NT2/D1 (cell line): ENCODE results near the gene NDOR1.
A peak's percentile ranks its signal among the peaks of the same experiment; 100 is the strongest.

Experiments
- DNase-seq: peaks from one replicate; pipeline ENCODE4 v3.0.0-alpha.2; 2011; ENCODE audit warnings: low read depth, low spot score
- H3K27me3 ChIP-seq: 2 replicates; pipeline ENCODE4 v1.6.0; 2011; ENCODE audit warnings: mild to moderate bottlenecking; ENCODE audit not compliant: insufficient read length, insufficient read depth
- H3K36me3 ChIP-seq: 2 replicates; pipeline ENCODE4 v1.6.1; 2011; ENCODE audit warnings: mild to moderate bottlenecking, low read length, mixed read lengths; ENCODE audit not compliant: insufficient read depth, insufficient read length
- H3K4me1 ChIP-seq: 2 replicates; pipeline ENCODE4 v1.5.1; 2011; ENCODE audit not compliant: insufficient read depth, insufficient read length
- H3K4me3 ChIP-seq: 2 replicates; pipeline ENCODE4 v1.5.1; 2011; ENCODE audit warnings: low read depth; ENCODE audit not compliant: insufficient read length
- H3K9ac ChIP-seq: 2 replicates; pipeline ENCODE4 v1.6.0; 2011; ENCODE audit warnings: low read depth; ENCODE audit not compliant: insufficient read length
- H3K9me3 ChIP-seq: 2 replicates; pipeline ENCODE4 v1.5.1; 2011; ENCODE audit warnings: mild to moderate bottlenecking, low read length; ENCODE audit not compliant: insufficient read depth
- SUZ12 ChIP-seq: IDR thresholded peaks from 2 replicates; pipeline ENCODE4 v1.6.1; 2011; ENCODE audit not compliant: insufficient read length, insufficient read depth; ENCODE audit errors: extremely low read depth
- YY1 ChIP-seq: IDR thresholded peaks from 2 replicates; pipeline ENCODE4 v1.6.1; 2011; ENCODE audit not compliant: insufficient read length, insufficient read depth
- ZNF274 ChIP-seq: IDR thresholded peaks from 2 replicates; pipeline ENCODE4 v1.6.1; 2011; ENCODE audit warnings: mild to moderate bottlenecking, low read depth, low read length

The NDOR1 gene

GRCh38 chr9:137188086-137188489 lies 17.4 kb upstream of the NDOR1 start:
- peak overlapping the region; percentile 95 for H3K4me3 ChIP-seq

DNA sequence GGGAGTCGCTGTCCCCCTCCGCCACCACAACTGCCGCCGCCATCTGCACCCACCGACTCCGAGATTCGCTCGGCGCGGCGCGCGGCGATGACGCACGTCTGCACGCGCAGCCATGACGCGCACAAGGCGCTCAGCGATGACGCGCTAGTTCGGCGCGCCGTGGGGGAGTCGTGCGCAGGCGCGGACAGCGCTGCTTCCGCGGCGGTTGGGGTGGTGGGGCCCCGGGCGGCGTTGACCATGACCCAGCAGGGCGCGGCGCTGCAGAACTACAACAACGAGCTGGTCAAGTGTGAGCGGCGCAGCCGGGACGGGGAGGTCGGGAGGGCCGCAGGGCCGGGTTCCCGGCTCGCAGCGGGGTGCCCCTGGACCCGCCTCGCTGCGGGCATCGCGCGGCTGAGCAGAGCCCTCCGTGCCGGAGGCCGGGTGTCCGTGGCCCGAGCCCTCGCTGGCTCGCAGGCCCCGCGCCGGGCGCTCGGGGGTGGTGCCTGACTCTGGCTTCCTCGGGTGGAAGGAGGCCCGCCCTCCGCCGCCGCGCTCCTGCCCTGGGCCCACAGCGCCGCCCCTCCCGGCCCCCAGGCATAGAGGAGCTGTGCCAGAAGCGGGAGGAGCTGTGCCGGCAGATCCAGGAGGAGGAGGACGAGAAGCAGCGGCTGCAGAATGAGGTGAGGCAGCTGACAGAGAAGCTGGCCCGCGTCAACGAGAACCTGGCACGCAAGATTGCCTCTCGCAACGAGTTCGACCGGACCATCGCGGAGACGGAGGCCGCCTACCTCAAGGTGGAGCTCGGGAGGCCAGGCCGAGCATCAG lies 16.8 kb upstream of the NDOR1 start, which contains the start of the genes ANAPC2 and SSNA1:
Gene ANAPC2, minus strand, starts transcription at position 71 of the 807 bp plus-strand sequence. Its CDS starts 28 bp downstream, at position 43.
Gene SSNA1, plus strand, starts transcription at position 187 of the 807 bp plus-strand sequence. Its CDS starts 51 bp downstream, at position 238.
- DNase-seq: peak; percentile 96
- Histone ChIP-seq H3K9me3 (no peaks in the 10 kb centered on the region), H3K27me3 (no peaks in the 10 kb centered on the region), H3K9ac (peak within 1 kb of the TSS; percentile 98), H3K36me3 (peaks cover 83% of the 10 kb centered on the region), H3K4me3 (peak within 1 kb of the TSS; percentile 95), H3K4me1 (peaks cover 26% of the 10 kb centered on the region)
- no peak for TF ChIP-seq ZNF274
- TF ChIP-seq YY1: peak; percentile 59
- no peak for TF ChIP-seq SUZ12

More at GRCh38 chr9:137188086-137188489, 17.4 kb upstream of the NDOR1 start:
- H3K27me3 ChIP-seq: no peaks in the 10 kb centered on the region
- peaks cover 23% of the 10 kb centered on the region for H3K4me1 ChIP-seq
- H3K9me3 ChIP-seq: no peaks in the 10 kb centered on the region
- peaks cover 84% of the 10 kb centered on the region for H3K36me3 ChIP-seq
- DNase-seq: no peak
- peak overlapping the region; percentile 98 for H3K9ac ChIP-seq
- no peak for TF ChIP-seq ZNF274
- no peak for TF ChIP-seq SUZ12

DNA sequence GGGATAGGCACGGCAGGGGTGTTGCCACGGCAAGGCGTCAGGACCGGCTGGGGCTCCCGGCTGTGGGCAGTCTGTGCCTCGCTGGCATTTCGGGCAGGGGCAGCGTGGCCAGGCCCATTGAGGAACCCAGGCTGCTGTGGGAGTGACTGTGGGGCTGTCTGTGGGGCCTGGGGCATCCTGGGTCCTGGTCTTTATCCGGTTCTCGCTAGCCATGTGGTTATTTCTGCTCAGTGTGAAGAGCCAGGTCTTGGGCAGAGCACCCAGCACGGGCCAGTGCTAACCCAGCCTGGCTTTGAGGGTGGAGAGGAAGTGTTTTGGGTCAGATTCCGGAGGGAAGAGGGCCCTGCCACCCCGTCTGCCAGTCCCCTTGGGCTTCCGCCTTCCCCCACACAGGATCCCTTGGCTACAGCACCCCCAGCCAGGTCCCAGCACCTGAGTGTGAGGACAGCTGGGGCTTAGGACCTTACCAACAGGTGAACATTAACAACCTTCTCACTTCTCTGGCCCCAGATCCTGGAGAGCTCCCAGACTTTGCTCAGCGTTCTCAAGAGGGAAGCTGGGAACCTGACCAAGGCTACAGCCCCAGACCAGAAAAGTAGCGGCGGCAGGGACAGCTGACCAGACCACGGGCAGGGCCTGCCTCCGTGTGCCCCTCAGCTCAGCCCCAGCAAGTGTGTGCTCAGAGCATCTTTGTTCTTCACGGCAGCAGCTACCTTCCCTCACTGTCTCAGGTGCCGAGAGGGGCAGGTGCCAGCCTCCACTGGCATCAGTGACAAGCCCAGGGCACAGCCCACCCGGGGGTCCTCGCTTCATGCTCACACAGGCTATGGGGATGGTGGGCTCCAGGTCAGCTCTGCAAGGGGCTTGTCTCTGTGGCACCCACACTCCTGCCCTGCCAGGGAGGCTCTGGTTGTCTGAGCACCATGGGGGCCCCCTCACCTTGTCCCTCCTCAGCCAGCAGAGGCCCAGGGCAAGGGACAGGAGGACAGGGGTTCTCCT lies 15.9 kb upstream of the NDOR1 start:
- H3K9ac ChIP-seq: peak overlapping the region; percentile 98
- H3K27me3 ChIP-seq: no peaks in the 10 kb centered on the region
- TF ChIP-seq SUZ12 (no peak), YY1 (no peak), ZNF274 (no peak)
- no peaks in the 10 kb centered on the region for H3K9me3 ChIP-seq
- no peak for DNase-seq
- H3K36me3 ChIP-seq: peaks cover 75% of the 10 kb centered on the region
- H3K4me1 ChIP-seq: peaks cover 33% of the 10 kb centered on the region
- H3K4me3 ChIP-seq: peak overlapping the region; percentile 95

DNA sequence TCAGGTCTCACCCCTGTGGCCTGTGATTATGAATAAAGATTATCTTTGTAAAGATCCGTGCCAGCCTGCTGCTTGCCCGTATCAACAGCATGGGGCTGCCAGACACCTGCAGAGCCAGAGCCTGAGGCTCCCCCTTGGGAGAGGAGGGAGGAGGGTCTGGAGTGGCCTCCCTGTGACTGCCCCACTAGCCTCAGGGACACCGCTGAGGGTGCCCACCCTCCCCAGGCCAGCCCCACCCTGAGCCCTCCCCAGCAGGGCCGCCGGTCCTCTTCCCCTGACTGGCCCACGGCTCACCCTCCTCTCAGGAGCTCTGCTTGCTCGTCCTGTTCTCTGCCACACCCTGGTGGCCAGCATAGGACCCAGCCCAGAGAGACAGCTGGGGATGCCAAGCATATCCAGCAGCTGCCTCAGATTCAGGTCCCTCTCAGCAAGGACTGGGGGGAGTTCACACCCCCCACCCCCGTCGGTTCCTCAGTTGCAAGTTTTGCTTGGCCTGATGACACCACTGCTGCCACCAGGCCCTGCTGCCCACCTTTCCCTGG lies 15.1 kb upstream of the NDOR1 start:
- H3K27me3 ChIP-seq: no peaks in the 10 kb centered on the region
- H3K4me3 ChIP-seq: no peak overlapping the region
- no peak for DNase-seq
- H3K4me1 ChIP-seq: peaks cover 40% of the 10 kb centered on the region
- H3K9ac ChIP-seq: peak overlapping the region; percentile 98
- H3K36me3 ChIP-seq: peaks cover 73% of the 10 kb centered on the region
- TF ChIP-seq SUZ12 (no peak), ZNF274 (no peak), YY1 (no peak)
- no peaks in the 10 kb centered on the region for H3K9me3 ChIP-seq

DNA sequence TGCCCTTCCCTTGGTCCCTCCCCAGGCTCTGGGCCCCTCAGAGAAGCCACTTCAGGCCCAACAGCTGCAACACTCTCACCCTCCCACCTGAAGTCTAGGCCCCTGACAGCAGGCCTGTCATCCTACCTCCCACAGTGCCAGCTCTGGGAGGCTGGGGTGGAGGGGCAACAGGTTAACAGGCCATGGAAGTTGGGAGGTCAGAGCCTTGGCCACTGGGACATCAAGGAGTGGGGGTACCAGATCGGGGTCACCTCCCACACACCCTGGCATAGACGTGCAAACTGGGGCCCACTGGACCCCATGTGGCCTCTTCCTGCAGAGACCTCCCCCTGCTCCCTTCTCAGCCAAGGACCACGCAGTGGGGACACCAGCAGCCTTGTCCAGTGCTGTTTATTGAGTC lies 14.3 kb upstream of the NDOR1 start:
- peaks cover 42% of the 10 kb centered on the region for H3K4me1 ChIP-seq
- H3K9ac ChIP-seq: no peak overlapping the region
- no peak for TF ChIP-seq YY1
- no peak for TF ChIP-seq ZNF274
- no peak for TF ChIP-seq SUZ12
- H3K9me3 ChIP-seq: no peaks in the 10 kb centered on the region
- no peaks in the 10 kb centered on the region for H3K27me3 ChIP-seq
- no peak overlapping the region for H3K4me3 ChIP-seq
- DNase-seq: no peak
- H3K36me3 ChIP-seq: peaks cover 71% of the 10 kb centered on the region

GRCh38 chr9:137191691-137192447 lies 13.6 kb upstream of the NDOR1 start:
- H3K4me3 ChIP-seq: no peak overlapping the region
- TF ChIP-seq SUZ12 (no peak), ZNF274 (no peak), YY1 (no peak)
- H3K9ac ChIP-seq: no peak overlapping the region
- H3K27me3 ChIP-seq: no peaks in the 10 kb centered on the region
- peaks cover 42% of the 10 kb centered on the region for H3K4me1 ChIP-seq
- DNase-seq: no peak
- no peaks in the 10 kb centered on the region for H3K9me3 ChIP-seq
- peaks cover 67% of the 10 kb centered on the region for H3K36me3 ChIP-seq
